ENCODE results near the gene SFT2D3.

Gene SFT2D3

GRCh38 chr2:127701193-127701650 lies at the start of gene SFT2D3:
Gene SFT2D3, plus strand, starts transcription at chr2:127701497. Its CDS starts 32 bp downstream, at chr2:127701529.
- peak; percentile 74 to 80 for DNase-seq

- no peak for DNase-seq
These were observed 49.2 kb upstream of the SFT2D3 start for GRCh38 chr2:127651971-127652550.

- DNase-seq, result no peak
These were observed 48.4 kb upstream of the SFT2D3 start for GRCh38 chr2:127652786-127653357.

- DNase-seq, result no peak
These were observed 47.7 kb upstream of the SFT2D3 start for GRCh38 chr2:127653421-127654083.

GRCh38 chr2:127654084-127654837 lies 47.0 kb upstream of the SFT2D3 start:
- no peak for DNase-seq

GRCh38 chr2:127654838-127655175 lies 46.5 kb upstream of the SFT2D3 start:
- no peak for DNase-seq

- DNase-seq, result no peak
These were observed 45.9 kb upstream of the SFT2D3 start for GRCh38 chr2:127655209-127656073.

GRCh38 chr2:127656569-127657231 lies 44.6 kb upstream of the SFT2D3 start:
- no peak for DNase-seq

GRCh38 chr2:127657232-127657595 lies 44.1 kb upstream of the SFT2D3 start:
- no peak for DNase-seq

GRCh38 chr2:127658146-127658545 lies 43.2 kb upstream of the SFT2D3 start:
- DNase-seq, result no peak

GRCh38 chr2:127658641-127659407 lies 42.5 kb upstream of the SFT2D3 start:
- DNase-seq, result no peak

GRCh38 chr2:127659408-127660290 lies 41.6 kb upstream of the SFT2D3 start:
- DNase-seq, result no peak

GRCh38 chr2:127660291-127660578 lies 41.1 kb upstream of the SFT2D3 start:
- DNase-seq, result no peak

- no peak for DNase-seq
These were observed 40.1 kb upstream of the SFT2D3 start for GRCh38 chr2:127661072-127661649.

GRCh38 chr2:127661949-127662510 lies 39.3 kb upstream of the SFT2D3 start:
- DNase-seq, result no peak

GRCh38 chr2:127662937-127663565 lies 38.2 kb upstream of the SFT2D3 start:
- no peak for DNase-seq

- no peak for DNase-seq
These were observed 37.7 kb upstream of the SFT2D3 start for GRCh38 chr2:127663566-127664064.

- no peak for DNase-seq
These were observed 37.0 kb upstream of the SFT2D3 start for GRCh38 chr2:127664065-127664894.
